H9 (cell line): ENCODE data around the gene NKG7. TPM values are rescaled to one million over a fixed set of nuclear protein-coding genes. Genes with fewer than 3 reads are reported as not detected.

Source experiments
- DNase-seq: peaks from one replicate; pipeline ENCODE4 v3.0.0-alpha.2; 2017
- H2AFZ ChIP-seq: one replicate; pipeline ENCODE4 v1.6.1; 2013; ENCODE audit warnings: mild to moderate bottlenecking, low read length, control low read depth, moderate library complexity
- H2AK5ac ChIP-seq: 2 replicates; pipeline ENCODE4 v1.6.1; 2013; ENCODE audit warnings: low read length, control low read depth, mixed read lengths; ENCODE audit not compliant: insufficient read length
- H2BK120ac ChIP-seq: one replicate; pipeline ENCODE4 v1.6.1; 2013; ENCODE audit warnings: low read depth, mild to moderate bottlenecking, low read length, control low read depth, inconsistent platforms; ENCODE audit not compliant: poor library complexity, severe bottlenecking
- H2BK12ac ChIP-seq: 2 replicates; pipeline ENCODE4 v1.6.1; 2013; ENCODE audit warnings: low read length, control low read depth, mixed read lengths, low read depth; ENCODE audit not compliant: insufficient read length
- H2BK15ac ChIP-seq: 2 replicates; pipeline ENCODE4 v1.6.1; 2013; ENCODE audit warnings: low read depth, low read length, control low read depth
- H2BK20ac ChIP-seq: one replicate; pipeline ENCODE4 v1.6.1; 2013; ENCODE audit warnings: low read depth, mild to moderate bottlenecking, low read length, control low read depth, inconsistent platforms; ENCODE audit not compliant: poor library complexity, severe bottlenecking
- H2BK5ac ChIP-seq: 2 replicates; pipeline ENCODE4 v1.6.1; 2013; ENCODE audit warnings: low read length, control low read depth, mixed read lengths; ENCODE audit not compliant: insufficient read length
- H3K14ac ChIP-seq: 2 replicates; pipeline ENCODE4 v1.6.1; 2013; ENCODE audit warnings: low read length, control low read depth; ENCODE audit not compliant: insufficient read depth
- H3K18ac ChIP-seq: 2 replicates; pipeline ENCODE4 v1.6.1; 2013; ENCODE audit warnings: low read depth, mild to moderate bottlenecking, mixed read lengths, low read length, control low read depth; ENCODE audit not compliant: insufficient read length
- H3K23ac ChIP-seq: 2 replicates; pipeline ENCODE4 v1.6.1; 2013; ENCODE audit warnings: low read length, control low read depth, mixed read lengths, low read depth; ENCODE audit not compliant: insufficient read length
- H3K23me2 ChIP-seq: 2 replicates; pipeline ENCODE4 v1.6.1; 2013; ENCODE audit warnings: low read depth, mild to moderate bottlenecking, mixed read lengths, low read length, control low read depth; ENCODE audit not compliant: insufficient read length, poor library complexity, severe bottlenecking
- H3K27ac ChIP-seq: 2 replicates; pipeline ENCODE4 v1.5.1; 2013; ENCODE audit warnings: low read length, control low read depth, mixed read lengths, low read depth; ENCODE audit not compliant: insufficient read length
- H3K27me3 ChIP-seq: 2 replicates; pipeline ENCODE4 v1.6.1; 2013; ENCODE audit warnings: low read length, control low read depth, inconsistent platforms; ENCODE audit not compliant: insufficient read depth
- H3K4ac ChIP-seq: 2 replicates; pipeline ENCODE4 v1.6.1; 2013; ENCODE audit warnings: low read depth, mild to moderate bottlenecking, control low read depth, inconsistent platforms, low read length, moderate library complexity
- H3K4me1 ChIP-seq: 2 replicates; pipeline ENCODE4 v1.6.1; 2013; ENCODE audit warnings: low read length, control low read depth, inconsistent platforms; ENCODE audit not compliant: insufficient read depth
- H3K4me2 ChIP-seq: 2 replicates; pipeline ENCODE4 v1.6.1; 2013; ENCODE audit warnings: low read length, control low read depth, mixed read lengths; ENCODE audit not compliant: insufficient read length, insufficient read depth
- H3K56ac ChIP-seq: 2 replicates; pipeline ENCODE4 v1.6.1; 2013; ENCODE audit warnings: low read depth, mild to moderate bottlenecking, mixed read lengths, low read length, control low read depth; ENCODE audit not compliant: insufficient read length
- H3K79me1 ChIP-seq: 2 replicates; pipeline ENCODE4 v1.6.1; 2013; ENCODE audit warnings: low read depth, mild to moderate bottlenecking, moderate library complexity, low read length, control low read depth, inconsistent platforms; ENCODE audit not compliant: insufficient read depth, poor library complexity, severe bottlenecking
- H3K79me2 ChIP-seq: 2 replicates; pipeline ENCODE4 v1.6.1; 2013; ENCODE audit warnings: low read length, control low read depth, inconsistent platforms; ENCODE audit not compliant: insufficient read depth
- H3K9ac ChIP-seq: 2 replicates; pipeline ENCODE4 v1.6.1; 2013; ENCODE audit warnings: low read length, control low read depth, mixed read lengths; ENCODE audit not compliant: insufficient read length; ENCODE audit errors: extremely low read depth
- H3K9me3 ChIP-seq: one replicate; pipeline ENCODE4 v1.6.1; 2013; ENCODE audit warnings: low read depth, low read length, inconsistent platforms; ENCODE audit not compliant: control insufficient read depth
- H3T11ph ChIP-seq: one replicate; pipeline ENCODE4 v1.6.1; 2013; ENCODE audit warnings: mild to moderate bottlenecking, low read length, control low read depth, inconsistent platforms
- H4K20me1 ChIP-seq: one replicate; pipeline ENCODE4 v1.6.1; 2013; ENCODE audit not compliant: control insufficient read depth, insufficient read length, insufficient read depth
- H4K5ac ChIP-seq: 2 replicates; pipeline ENCODE4 v1.6.1; 2013; ENCODE audit warnings: low read depth, mild to moderate bottlenecking, mixed read lengths, low read length, control low read depth; ENCODE audit not compliant: insufficient read length
- H4K8ac ChIP-seq: replicated peaks from 2 replicates; pipeline ENCODE4 v1.6.1; 2013; ENCODE audit warnings: low read length, control low read depth, mixed read lengths, low read depth; ENCODE audit not compliant: insufficient read length
- H4K91ac ChIP-seq: 2 replicates; pipeline ENCODE4 v1.6.1; 2013; ENCODE audit warnings: low read depth, mild to moderate bottlenecking, moderate library complexity, mixed read lengths, low read length, control low read depth; ENCODE audit not compliant: insufficient read length
- H3K27ac Mint-ChIP-seq, 3 experiments: 2 replicates in 2 of 3; 3 replicates in 1 of 3; pipeline ENCODE4 v1.8.0; 2020 to 2021; ENCODE audit warnings: mixed read lengths in 3 of 3, mild to moderate bottlenecking in 1 of 3, moderate library complexity in 1 of 3
- H3K27me3 Mint-ChIP-seq: 2 replicates; pipeline ENCODE4 v1.8.0; 2021; ENCODE audit warnings: low read depth, mild to moderate bottlenecking, moderate library complexity, mixed read lengths
- H3K36me3 Mint-ChIP-seq, 3 experiments: 2 replicates in 2 of 3; 3 replicates in 1 of 3; pipeline ENCODE4 v1.8.0; 2020 to 2021; ENCODE audit warnings: low read depth in 3 of 3, mixed read lengths in 3 of 3; ENCODE audit not compliant: insufficient read depth in 1 of 3
- H3K4me1 Mint-ChIP-seq, 2 experiments: 2 replicates each; pipeline ENCODE4 v1.8.0; 2020; ENCODE audit warnings: mixed read lengths in 2 of 2
- H3K4me3 Mint-ChIP-seq, 2 experiments: 2 replicates in 1 of 2; 3 replicates in 1 of 2; pipeline ENCODE4 v1.8.0; 2020 to 2021; ENCODE audit warnings: mild to moderate bottlenecking in 2 of 2, mixed read lengths in 2 of 2, moderate library complexity in 1 of 2
- H3K9me3 Mint-ChIP-seq, 2 experiments: 2 replicates in 1 of 2; 3 replicates in 1 of 2; pipeline ENCODE4 v1.8.0; 2020; ENCODE audit warnings: mild to moderate bottlenecking in 2 of 2, mixed read lengths in 2 of 2, moderate library complexity in 1 of 2
- CTCF ChIP-seq: fragments of 200-600 bp; sonication (generic); conservative IDR thresholded peaks from 3 replicates; pipeline ENCODE4 v1.8.0; 2021; ENCODE audit warnings: antibody characterized with exemption, mild to moderate bottlenecking
- WGBS: extraction: QIAGEN DNeasy Blood & Tissue Kit; methylation state at CpG from one replicate; pipeline ENCODE4 v1.1.7; 2013; ENCODE audit warnings: missing lambda C conversion rate, low lambda C conversion rate, mixed read lengths; ENCODE audit not compliant: insufficient read length; ENCODE audit errors: extremely low coverage; 5-methylcytosine and 5-hydroxymethylcytosine counted together
- total RNA-seq: library from RNA; stranded (reverse); gene quantifications from 2 replicates; pipeline ENCODE4 v1.2.1, GENCODE V29; 2021

The NKG7 gene
- total RNA-seq, 1 experiment from 2014 or later: not detected

- Histone ChIP-seq H2BK20ac (no peak overlapping the region), H3K18ac (no peak overlapping the region), H2BK15ac (no peak overlapping the region), H3K9me3 (no peaks in the 10 kb centered on the region), H3K9ac (no peak overlapping the region), H3K14ac (no peak overlapping the region), H3K4me1 (no peaks in the 10 kb centered on the region), H2AK5ac (no peak overlapping the region), H2BK5ac (no peak overlapping the region), H2AFZ (no peak overlapping the region), H3K23me2 (no peaks in the 10 kb centered on the region), H3K23ac (no peak overlapping the region), H4K8ac (no peak overlapping the region), H3T11ph (no peak overlapping the region), H3K56ac (no peak overlapping the region), H3K79me1 (no peaks in the 10 kb centered on the region), H3K4ac (no peak overlapping the region), H2BK120ac (no peak overlapping the region), H4K91ac (no peak overlapping the region), H3K27ac (no peak overlapping the region), H3K4me2 (no peak overlapping the region), H3K27me3 (no peaks in the 10 kb centered on the region), H4K20me1 (no peaks in the 10 kb centered on the region), H2BK12ac (no peak overlapping the region), H3K79me2 (no peaks in the 10 kb centered on the region), H4K5ac (no peak overlapping the region)
- no CpG with 5 or more reads among the region's 14 CpGs for WGBS
- TF ChIP-seq CTCF: no peak
- Mint-ChIP-seq H3K4me1 (peaks cover 7 to 27% of the 10 kb centered on the region in 2 experiments), H3K9me3 (peaks cover 6 to 7% of the 10 kb centered on the region in 2 experiments; a peak in 4 of 5 replicates), H3K4me3 (no peak overlapping the region; a peak in 1 of 5 replicates), H3K36me3 (peaks cover 0 to under 1% (median 0%) of the 10 kb centered on the region in 3 experiments; a peak in 1 of 7 replicates), H3K27ac (no peak overlapping the region), H3K27me3 (peaks cover 3% of the 10 kb centered on the region)
- no peak for DNase-seq
Measured at GRCh38 chr19:51386882-51387520, 14.5 kb upstream of the NKG7 start.
